GM12872 (cell line): ENCODE results near the gene RTN4IP1.

Experiments
- TF ChIP-seq, protein P1 (sequence below): IDR thresholded peaks from 3 replicates; pipeline ENCODE4 v1.5.1; 2011; ENCODE audit warnings: low read depth, mild to moderate bottlenecking, low read length, moderate library complexity; ENCODE audit not compliant: insufficient read depth

RTN4IP1 gene

DNA sequence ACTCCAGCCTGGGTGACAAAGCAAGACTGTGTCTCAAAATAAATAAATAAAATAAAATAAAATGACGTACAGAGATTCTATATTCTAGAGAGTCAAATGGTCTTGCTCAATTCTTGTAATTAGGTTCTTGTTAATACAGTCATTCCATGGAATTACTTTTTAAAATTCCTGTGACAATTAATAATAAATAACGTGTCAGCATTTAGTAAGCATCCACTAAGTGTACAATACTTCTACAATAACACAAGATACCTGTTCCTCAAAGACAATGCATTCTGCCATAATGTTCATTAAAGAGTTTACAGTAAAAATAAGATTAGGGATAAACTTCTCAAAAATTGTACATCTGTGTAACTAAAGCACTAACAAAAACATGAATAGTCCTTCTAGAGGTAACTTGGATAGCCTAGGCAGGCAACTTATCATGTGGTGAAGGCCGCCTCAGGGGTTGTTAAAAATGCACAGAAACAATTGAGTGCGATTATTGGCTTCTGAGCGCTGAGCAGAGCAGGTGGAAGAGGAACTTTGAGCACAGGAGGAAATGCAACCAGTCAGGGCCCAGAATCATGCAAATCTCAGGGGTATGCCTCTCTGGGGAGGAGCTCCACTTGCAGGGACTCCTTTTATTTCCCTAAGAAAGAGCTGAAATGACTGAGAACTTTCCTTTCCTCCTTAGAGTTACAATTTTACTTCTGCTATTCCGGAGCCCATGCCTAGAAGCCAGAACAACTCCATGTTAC lies 37.2 kb upstream of the RTN4IP1 start:
- TF ChIP-seq, protein P1, sequence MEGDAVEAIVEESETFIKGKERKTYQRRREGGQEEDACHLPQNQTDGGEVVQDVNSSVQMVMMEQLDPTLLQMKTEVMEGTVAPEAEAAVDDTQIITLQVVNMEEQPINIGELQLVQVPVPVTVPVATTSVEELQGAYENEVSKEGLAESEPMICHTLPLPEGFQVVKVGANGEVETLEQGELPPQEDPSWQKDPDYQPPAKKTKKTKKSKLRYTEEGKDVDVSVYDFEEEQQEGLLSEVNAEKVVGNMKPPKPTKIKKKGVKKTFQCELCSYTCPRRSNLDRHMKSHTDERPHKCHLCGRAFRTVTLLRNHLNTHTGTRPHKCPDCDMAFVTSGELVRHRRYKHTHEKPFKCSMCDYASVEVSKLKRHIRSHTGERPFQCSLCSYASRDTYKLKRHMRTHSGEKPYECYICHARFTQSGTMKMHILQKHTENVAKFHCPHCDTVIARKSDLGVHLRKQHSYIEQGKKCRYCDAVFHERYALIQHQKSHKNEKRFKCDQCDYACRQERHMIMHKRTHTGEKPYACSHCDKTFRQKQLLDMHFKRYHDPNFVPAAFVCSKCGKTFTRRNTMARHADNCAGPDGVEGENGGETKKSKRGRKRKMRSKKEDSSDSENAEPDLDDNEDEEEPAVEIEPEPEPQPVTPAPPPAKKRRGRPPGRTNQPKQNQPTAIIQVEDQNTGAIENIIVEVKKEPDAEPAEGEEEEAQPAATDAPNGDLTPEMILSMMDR = no peak

DNA sequence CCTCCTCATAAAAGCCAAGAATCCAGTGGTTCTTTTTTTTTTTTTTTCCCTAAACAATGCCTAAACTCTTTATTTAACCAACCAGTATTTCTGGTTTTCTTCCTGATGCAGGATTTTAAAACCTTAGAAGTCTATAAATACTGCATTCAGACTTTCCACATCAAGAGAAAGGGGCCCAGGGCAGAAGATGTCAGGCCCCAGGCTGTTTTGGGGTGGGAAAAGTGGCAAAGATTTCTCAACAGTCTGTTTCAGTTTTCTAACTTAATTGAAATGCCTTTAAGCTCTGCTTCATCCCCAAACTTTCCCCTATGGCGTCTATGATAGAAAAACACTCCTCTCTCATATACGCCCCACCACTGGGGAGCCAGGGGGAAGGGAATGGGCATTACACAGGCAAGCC lies 33.2 kb upstream of the RTN4IP1 start:
- TF ChIP-seq, protein P1 = no peak

DNA sequence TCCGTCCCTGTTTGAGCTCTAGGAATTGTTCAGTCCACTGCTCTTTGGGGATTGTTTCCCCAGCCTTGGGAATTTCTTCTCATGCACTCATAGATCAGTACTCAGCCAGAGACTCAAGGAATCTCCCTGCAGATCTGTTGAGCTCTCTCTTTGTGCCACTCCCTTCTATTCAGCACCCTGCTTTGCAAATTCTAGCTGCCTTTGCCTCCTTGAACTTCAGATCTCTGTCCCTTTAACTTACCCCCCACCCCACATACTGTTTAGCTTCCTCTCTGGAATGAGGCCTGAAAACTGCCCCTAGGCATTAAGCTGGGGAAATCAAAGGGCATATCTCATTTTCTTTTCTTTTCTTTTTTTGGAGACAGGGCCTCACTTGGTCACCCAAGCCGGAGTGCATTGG lies 30.6 kb upstream of the RTN4IP1 start:
- TF ChIP-seq, protein P1 = no peak

DNA sequence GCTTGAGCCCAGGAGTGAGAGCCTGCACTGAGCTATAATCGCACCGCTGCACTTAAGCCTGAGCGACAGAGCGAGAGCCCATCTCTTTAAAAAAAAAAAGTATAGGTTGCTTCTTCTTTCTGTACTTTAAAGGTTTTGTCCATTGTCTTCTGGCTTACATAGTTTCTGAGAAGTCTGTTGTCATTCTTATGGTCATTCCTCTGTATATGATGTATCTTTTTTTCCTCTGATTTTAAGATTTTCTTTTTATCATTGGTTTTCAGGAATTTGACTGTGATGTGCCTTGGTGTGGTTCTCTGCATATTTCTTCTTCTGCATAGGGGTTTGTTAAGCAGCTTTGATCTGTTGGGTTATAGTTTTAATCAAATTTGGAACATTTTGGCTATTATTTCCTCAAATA lies 29.2 kb upstream of the RTN4IP1 start:
- TF ChIP-seq, protein P1 = no peak

DNA sequence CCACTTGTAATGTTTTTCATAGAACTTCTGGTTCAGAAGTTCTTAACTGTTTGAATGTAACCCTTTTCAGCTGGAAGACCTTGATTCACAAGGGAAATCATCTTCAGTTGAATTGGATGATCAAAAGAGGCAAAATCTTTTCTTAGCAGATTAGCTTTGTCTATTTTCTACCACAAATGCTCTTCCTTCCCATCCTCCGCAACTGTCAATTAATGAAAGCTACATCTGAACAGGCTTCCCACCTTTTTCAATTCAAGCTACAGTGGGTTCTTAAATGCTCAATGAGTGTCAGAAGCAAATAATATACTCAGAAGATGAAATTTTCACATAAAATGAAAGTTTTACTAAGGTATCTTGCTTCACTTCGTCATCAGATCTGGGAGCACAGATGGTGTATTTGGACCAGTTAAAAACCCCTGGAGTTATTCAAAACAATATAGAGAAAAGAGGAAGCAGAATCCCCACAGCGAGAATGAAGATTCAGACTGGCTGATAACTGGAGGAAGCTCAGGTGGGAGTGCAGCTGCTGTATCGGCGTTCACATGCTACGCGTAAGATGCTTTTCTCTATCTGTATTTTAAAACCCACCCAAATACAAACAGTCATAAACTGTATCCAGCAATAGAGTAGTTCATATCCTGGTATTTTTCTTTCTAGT lies 19.5 kb upstream of the RTN4IP1 start:
- TF ChIP-seq, protein P1 = no peak

DNA sequence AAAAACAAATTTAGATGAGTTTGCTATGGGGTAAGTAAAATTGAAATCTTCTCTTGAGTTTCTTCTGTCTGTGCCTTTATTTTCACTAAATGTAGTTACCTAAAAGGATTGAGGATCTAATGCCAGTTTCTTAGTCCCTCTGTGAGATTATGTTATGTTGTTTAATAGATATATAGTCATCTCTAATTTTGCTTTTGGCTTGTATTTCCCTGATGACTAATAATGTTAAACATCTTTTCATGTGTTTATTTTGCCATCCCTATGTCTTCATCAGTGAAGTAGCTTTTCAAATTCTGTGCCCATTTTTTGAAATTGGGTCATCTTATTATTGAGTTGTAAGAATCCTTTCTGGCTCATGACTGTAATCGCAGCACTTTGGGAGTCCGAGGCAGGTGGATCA lies 13.8 kb upstream of the RTN4IP1 start:
- TF ChIP-seq, protein P1 = no peak

DNA sequence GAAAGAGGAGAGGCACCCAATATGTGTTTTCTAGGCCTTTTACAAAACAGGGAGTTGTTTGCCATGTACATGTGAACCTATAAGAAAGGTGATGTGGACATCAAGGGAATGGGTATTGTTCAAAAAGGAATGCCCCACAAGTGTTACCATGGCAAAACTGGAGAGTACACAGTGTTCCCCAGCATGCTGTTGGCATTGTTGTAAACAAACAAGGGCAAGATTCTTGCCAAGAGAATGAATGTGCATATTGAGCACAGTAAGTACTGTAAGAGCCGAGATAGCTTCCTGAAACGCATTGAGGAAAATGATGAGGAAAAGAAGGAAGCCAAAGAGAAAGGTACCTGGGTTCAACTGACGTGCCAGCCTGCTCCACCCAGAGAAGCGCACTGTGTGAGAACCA lies 13.2 kb upstream of the RTN4IP1 start:
- TF ChIP-seq, protein P1 = no peak
